Activated T-helper 1 cell treated with Interleukin-2 at 50 U/mL for 16 hours (primary cell): ENCODE measurements around the gene DOCK2.

ENCODE experiments used
- DNase-seq: peaks from one replicate; pipeline ENCODE4 v3.0.0-alpha.2; 2020; ENCODE audit warnings: low read depth

The DOCK2 gene

DNA sequence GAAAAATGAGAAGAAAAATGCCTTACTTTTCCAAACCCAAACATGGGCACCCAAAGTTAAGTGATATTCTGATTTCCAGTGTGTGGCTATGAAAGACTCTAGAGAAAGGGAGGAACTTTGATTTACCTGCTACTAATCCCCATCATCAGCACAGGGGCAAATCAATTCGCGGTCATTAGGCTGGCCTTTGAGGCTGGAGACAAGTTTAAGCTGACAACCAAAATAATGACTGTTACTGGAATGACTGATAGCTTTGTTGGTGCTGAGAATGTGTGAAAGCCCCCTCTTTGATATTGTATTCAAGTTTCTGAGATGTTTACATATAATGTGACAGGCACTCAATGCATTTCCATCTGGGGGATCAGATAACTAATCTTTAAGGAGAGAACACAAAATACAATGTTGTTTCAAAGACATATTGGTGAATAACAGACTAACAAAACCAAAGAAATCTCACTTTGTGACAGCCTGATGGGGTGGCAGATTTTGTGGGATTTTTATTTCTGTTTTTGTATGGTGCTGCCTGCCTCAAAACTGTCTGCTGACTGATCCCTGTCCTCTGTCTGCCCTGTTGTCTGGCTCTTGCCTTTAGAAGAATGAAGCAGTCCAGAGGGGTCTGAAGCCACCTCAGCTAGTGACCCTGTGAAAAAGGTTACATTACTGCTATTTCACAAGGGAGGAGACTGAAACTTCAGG, 355.9 kb downstream of the DOCK2 start:
- no peak for DNase-seq

DNA sequence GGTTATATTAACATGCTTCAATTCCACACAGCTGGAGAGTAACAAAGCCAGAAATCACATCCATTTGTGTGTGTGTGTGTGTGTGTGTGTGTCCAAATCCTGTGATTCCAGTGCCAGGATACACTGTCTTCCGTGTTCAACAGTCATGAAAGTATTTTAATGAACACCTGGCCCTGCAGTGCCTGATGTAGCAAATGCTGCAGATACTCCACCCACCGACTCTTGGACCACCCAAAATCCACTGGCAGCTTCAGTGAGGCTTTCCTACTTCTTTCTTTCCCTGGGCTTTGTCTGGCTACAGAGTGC, 356.4 kb downstream of the DOCK2 start:
- DNase-seq: no peak

GRCh38 chr5:169997798-169998197, 360.7 kb downstream of the DOCK2 start:
- no peak for DNase-seq

DNA sequence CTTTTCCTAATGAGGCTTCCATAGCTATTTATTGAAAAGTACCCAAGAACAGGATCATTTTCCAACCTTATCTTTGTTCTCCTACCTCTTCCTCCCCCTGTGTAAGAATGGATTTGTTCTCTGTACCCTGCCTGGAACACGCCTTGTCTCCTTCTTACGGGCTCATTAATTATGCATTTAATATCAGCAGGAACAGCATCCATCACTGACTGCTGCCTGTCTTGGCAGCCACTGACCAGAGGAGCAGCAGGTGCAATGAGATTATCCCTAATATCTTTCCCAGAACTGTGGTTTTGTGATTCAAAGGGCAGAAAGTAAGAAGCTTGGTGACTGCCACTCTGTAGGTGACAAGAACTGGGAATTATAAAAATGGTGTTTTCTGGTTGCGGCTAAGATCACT, 362.5 kb downstream of the DOCK2 start:
- no peak for DNase-seq

GRCh38 chr5:170000155-170000554, 363.1 kb downstream of the DOCK2 start:
- no peak for DNase-seq

DNA sequence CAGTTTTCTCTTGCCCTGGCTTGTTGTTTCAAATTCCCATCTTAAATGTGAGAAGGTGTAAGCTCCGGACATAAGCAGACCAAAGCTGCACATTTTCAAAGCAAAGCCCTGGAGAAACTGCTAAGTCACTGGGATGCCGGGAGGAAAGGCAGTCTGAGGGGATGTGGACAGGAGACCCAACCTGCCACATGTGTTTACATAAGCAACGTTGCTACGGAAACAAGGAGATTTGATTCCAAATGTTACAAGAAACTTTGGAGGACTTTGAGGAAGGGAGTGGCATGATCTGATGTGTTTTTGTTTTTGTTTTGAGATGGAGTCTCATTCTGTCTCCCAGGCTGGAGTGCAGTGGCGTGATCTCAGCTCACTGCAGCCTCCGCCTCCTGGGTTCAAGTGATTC, 368.9 kb downstream of the DOCK2 start:
- no peak for DNase-seq

- no peak for DNase-seq
These were observed 371.3 kb downstream of the DOCK2 start for GRCh38 chr5:170008376-170008775.

GRCh38 chr5:170010595-170010994, 373.5 kb downstream of the DOCK2 start:
- DNase-seq: no peak

- DNase-seq: no peak
These were observed 374.7 kb downstream of the DOCK2 start for GRCh38 chr5:170011751-170012150.

DNA sequence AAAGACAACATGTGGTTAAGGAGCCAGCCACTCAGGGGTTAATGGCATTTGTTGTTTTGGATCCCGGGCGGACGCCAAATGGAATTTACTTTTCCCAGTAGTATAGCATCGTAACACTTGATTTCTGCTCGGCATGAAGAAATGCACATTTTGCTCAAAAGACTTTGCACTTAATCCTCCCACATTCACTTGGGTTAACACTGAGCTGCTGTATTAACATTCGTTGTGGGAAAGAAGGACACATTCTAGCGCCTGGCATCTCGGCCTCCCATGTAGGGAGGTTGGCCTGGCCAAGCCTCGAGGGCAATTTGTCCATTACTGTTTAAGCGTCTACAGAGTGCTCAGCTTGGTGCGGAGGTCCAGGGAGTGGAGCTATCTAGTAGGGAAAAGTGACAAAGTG, 375.5 kb downstream of the DOCK2 start:
- DNase-seq: no peak

DNA sequence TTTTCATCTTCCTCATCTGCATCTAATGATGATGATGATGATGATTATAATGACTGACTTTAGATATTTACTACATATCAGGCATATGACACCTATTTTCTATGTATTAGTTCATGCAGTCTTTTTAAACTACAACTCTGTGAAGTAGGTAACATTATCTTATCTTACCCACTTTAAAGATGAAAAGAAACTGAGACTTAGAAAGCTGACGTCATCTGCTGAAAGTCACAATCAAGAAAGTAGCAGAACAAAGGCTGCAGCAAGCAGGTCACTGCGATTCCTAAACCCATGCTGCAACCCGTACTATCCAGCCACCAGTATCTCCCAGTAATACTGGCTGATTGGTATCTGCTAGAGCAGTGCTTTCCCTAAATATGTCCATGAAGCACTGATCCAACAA, 383.3 kb downstream of the DOCK2 start:
- DNase-seq: no peak

- DNase-seq: no peak
These were observed 384.4 kb downstream of the DOCK2 start for GRCh38 chr5:170021506-170021905.

GRCh38 chr5:170025853-170026252, 388.8 kb downstream of the DOCK2 start:
- no peak for DNase-seq

DNA sequence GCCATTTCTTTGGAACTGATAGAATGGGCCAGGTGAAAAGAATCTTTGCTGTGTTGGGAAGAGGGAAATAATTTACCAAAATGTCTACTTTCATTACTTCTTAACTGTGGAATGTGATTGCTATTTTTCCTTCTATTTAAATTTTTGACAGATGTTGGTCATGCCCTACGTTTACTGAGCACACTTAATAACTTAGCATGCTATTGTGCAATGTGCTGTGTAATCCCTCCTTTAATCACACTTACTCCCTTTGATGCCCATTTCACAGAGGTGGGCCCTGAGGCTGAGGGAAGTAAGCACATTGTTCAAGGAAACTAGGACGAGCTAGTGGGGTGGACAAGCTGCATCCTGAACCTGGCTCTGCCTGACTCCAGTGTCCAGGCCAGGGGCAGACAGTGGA, 391.0 kb downstream of the DOCK2 start:
- DNase-seq: no peak

- DNase-seq: no peak
These were observed 397.2 kb downstream of the DOCK2 start for GRCh38 chr5:170034231-170034630.

GRCh38 chr5:170038241-170038640, 401.2 kb downstream of the DOCK2 start:
- DNase-seq: no peak

GRCh38 chr5:170039830-170040229, 402.8 kb downstream of the DOCK2 start:
- no peak for DNase-seq

GRCh38 chr5:170046241-170046640, 409.2 kb downstream of the DOCK2 start:
- no peak for DNase-seq

- no peak for DNase-seq
These were observed 412.6 kb downstream of the DOCK2 start for GRCh38 chr5:170049713-170050112.

DNA sequence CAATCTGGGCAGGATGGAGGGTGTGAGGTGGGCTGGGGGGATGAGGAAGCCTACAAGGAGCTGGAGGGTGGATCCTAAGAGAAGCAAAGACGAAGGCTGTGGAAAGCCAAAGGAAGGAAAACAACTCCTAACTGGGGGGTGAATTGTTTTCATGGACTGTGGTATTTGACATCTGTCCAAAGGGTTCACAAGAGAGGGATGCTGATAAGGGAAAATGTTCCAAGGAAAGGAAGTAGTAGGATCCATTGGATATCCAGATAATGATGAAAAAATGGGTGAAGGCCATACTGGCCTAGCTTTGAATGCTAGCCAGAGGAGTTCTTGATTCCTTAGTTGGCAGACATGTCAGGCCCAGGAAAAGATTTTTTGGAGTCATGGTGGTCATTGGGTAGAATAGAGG, 416.8 kb downstream of the DOCK2 start:
- no peak for DNase-seq

DNA sequence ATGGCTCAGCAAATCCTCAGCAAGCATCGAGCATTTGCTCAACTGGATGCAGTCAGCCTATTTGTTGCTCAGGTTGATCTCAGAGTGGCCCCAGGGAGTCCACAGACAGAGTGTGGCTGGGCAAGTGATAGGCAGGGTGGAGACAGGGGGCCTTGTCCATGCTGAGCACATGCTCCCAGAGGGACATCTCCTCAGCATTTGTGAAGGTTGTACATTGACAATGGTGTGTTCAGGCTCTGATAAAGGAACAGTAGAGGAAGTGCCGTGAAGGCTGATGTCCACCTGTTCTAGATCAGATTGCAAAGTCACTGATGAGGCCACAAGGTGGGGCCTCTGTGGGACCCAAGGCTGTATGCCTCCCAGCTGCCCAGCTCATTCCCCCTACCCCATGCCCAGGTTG, 418.5 kb downstream of the DOCK2 start:
- no peak for DNase-seq

DNA sequence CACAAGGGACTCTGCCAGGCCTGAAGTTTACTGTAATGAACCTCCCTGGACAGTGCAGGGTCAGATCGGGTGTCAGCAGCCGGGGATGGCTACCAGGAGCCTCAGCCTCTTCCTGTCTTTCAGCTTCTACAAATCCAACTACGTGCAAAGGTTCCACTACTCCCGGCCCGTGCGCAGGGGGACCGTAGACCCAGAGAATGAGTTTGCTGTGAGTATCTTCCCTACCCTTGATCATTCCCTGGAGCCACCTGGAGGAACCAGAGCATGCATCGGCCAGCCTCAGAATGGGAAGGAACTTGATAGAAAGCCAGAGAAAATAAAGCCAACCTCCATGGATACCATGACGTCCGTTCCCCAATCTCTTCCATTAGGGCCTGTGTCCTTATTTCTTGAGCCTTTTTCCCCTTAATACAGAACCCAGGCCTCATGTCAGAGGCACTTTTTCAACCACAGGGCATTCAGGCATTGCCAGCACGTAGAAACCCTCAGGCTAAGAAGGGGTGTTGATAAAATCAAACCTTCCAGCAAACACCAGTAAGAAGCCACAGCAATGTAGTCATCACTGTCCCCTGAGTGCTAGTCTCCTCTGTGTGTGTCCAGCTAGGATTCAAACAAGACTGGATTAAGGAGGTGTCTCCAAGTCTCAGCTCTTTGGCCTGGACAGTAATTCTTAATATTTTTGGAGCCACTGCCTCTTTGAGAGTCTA, 419.6 kb downstream of the DOCK2 start:
- DNase-seq: no peak

DNA sequence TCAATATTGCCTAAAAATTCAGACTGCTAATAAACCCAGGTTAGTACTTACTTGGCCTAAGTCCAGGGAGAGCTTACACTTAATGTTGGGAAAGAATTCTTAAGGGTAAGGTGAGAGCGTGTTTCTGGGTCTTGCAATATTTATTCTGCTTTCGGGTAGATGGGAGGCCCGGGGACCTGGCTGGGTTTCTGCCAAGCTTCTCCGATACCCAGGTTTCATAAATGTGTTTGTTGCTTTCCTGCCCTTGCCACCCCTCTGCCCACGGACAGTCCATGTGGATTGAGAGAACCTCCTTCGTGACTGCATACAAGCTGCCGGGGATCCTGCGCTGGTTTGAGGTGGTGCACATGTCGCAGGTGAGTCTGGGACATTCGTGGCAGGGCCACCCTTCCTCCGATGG, 420.2 kb downstream of the DOCK2 start:
- DNase-seq: no peak

GRCh38 chr5:170059221-170059620, 422.1 kb downstream of the DOCK2 start:
- no peak for DNase-seq
